ENCODE results near the gene ELAVL3. TPM values are rescaled to one million over a fixed set of nuclear protein-coding genes. Genes with fewer than 3 reads are reported as not detected.

The ELAVL3 gene
- polyA plus RNA-seq, 1 of the 3 experiments (the other 2 are of a cell fraction), result 0.48 TPM

GRCh38 chr19:11463391-11463790, 17.5 kb downstream of the ELAVL3 start:
- Histone ChIP-seq H3K9ac (no peak overlapping the region), H2AFZ (ENCODE audit: low read depth) (no peak overlapping the region), H3K79me2 (ENCODE audit: insufficient read depth) (no peaks in the 10 kb centered on the region), H3K27ac (ENCODE audit: low read depth in 2 of 2, low read length in 1 of 2) (no peak overlapping the region), H3F3A (replicated peaks; ENCODE audit: insufficient read depth) (no peaks in the 10 kb centered on the region), H3K9me3 (no peaks in the 10 kb centered on the region), H3K4me2 (no peak overlapping the region), H3K27me3 (ENCODE audit: insufficient read depth) (no peaks in the 10 kb centered on the region), H3K9me2 (no peaks in the 10 kb centered on the region), H3K4me3 (ENCODE audit: low read depth in 2 of 2, low read length in 1 of 2) (no peak overlapping the region), H3K4me1 (ENCODE audit: control insufficient read depth in 1 of 2, insufficient read depth in 2 of 2, low read depth in 1 of 2, low read length in 1 of 2) (no peaks in the 10 kb centered on the region), H4K20me1 (ENCODE audit: insufficient read depth) (no peaks in the 10 kb centered on the region), H3K36me3 (replicated peaks in 1 of 2; ENCODE audit: control insufficient read depth in 1 of 2, insufficient read depth in 2 of 2, low read length in 1 of 2) (no peaks in the 10 kb centered on the region)
- TF ChIP-seq, protein P1, sequence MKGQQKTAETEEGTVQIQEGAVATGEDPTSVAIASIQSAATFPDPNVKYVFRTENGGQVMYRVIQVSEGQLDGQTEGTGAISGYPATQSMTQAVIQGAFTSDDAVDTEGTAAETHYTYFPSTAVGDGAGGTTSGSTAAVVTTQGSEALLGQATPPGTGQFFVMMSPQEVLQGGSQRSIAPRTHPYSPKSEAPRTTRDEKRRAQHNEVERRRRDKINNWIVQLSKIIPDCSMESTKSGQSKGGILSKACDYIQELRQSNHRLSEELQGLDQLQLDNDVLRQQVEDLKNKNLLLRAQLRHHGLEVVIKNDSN (IDR thresholded peaks at IDR 0.05; ENCODE audit: borderline replicate concordance, low read depth), result no peak
- TF ChIP-seq CHD2 (IDR thresholded peaks at IDR 0.05; ENCODE audit: low read length, partially characterized antibody), result no peak
- no peak for TF ChIP-seq RFX5 (IDR thresholded peaks at IDR 0.05; ENCODE audit: low read length)
- TF ChIP-seq, protein P2, sequence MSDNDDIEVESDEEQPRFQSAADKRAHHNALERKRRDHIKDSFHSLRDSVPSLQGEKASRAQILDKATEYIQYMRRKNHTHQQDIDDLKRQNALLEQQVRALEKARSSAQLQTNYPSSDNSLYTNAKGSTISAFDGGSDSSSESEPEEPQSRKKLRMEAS (IDR thresholded peaks at IDR 0.05; ENCODE audit: low read depth), result no peak
- no peak for TF ChIP-seq NRF1 (IDR thresholded peaks at IDR 0.05; ENCODE audit: low read depth, low read length)
- no peak for TF ChIP-seq RCOR1 (IDR thresholded peaks at IDR 0.05; ENCODE audit: low read length)
- TF ChIP-seq POLR2AphosphoS5 (IDR thresholded peaks at IDR 0.05; ENCODE audit: low read depth, low read length), result no peak
- TF ChIP-seq TEAD4 (IDR thresholded peaks at IDR 0.05; ENCODE audit: borderline replicate concordance, insufficient read depth), result no peak
- no peak for TF ChIP-seq MXI1 (IDR thresholded peaks at IDR 0.05; ENCODE audit: low read depth, low read length)
- no peak for TF ChIP-seq YY1 (IDR thresholded peaks at IDR 0.05; ENCODE audit: low read depth)
- no peak for TF ChIP-seq MEF2A (IDR thresholded peaks at IDR 0.05; ENCODE audit: borderline replicate concordance, low read depth)
- TF ChIP-seq RXRA (IDR thresholded peaks at IDR 0.05; ENCODE audit: borderline replicate concordance, low read depth), result no peak
- no peak for TF ChIP-seq SIN3A (IDR thresholded peaks at IDR 0.05; ENCODE audit: borderline replicate concordance, low read depth, low read length)
- TF ChIP-seq EZH2phosphoT487 (IDR thresholded peaks at IDR 0.05; ENCODE audit: borderline replicate concordance, low read depth), result no peak
- TF ChIP-seq EP300 (IDR thresholded peaks at IDR 0.05; ENCODE audit: borderline replicate concordance in 1 of 2, low read depth in 1 of 2, low read length in 1 of 2), result no peak
- TF ChIP-seq, protein P3, sequence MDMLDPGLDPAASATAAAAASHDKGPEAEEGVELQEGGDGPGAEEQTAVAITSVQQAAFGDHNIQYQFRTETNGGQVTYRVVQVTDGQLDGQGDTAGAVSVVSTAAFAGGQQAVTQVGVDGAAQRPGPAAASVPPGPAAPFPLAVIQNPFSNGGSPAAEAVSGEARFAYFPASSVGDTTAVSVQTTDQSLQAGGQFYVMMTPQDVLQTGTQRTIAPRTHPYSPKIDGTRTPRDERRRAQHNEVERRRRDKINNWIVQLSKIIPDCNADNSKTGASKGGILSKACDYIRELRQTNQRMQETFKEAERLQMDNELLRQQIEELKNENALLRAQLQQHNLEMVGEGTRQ (IDR thresholded peaks at IDR 0.05; ENCODE audit: borderline replicate concordance, low read depth, low read length), result no peak
- no peak for TF ChIP-seq FOXJ3 (CRISPR knock-in tag; IDR thresholded peaks at IDR 0.05)
- TF ChIP-seq SMC3 (IDR thresholded peaks at IDR 0.05; ENCODE audit: low read depth, low read length), result no peak
- TF ChIP-seq, protein P4, sequence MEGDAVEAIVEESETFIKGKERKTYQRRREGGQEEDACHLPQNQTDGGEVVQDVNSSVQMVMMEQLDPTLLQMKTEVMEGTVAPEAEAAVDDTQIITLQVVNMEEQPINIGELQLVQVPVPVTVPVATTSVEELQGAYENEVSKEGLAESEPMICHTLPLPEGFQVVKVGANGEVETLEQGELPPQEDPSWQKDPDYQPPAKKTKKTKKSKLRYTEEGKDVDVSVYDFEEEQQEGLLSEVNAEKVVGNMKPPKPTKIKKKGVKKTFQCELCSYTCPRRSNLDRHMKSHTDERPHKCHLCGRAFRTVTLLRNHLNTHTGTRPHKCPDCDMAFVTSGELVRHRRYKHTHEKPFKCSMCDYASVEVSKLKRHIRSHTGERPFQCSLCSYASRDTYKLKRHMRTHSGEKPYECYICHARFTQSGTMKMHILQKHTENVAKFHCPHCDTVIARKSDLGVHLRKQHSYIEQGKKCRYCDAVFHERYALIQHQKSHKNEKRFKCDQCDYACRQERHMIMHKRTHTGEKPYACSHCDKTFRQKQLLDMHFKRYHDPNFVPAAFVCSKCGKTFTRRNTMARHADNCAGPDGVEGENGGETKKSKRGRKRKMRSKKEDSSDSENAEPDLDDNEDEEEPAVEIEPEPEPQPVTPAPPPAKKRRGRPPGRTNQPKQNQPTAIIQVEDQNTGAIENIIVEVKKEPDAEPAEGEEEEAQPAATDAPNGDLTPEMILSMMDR (IDR thresholded peaks at IDR 0.05), result no peak
- POLR2A ChIA-PET, result interaction anchor here (0.7 kb wide), 1 partner anchor 23 kb away, joined by 3 read pairs; no protein-coding TSS in a partner anchor
- 84% methylated on average over 12 of the region's 12 CpGs for WGBS (ENCODE audit: low lambda C conversion rate)
- no peak for DNase-seq
- CTCF ChIA-PET, result interaction anchor here (0.8 kb wide), 1 partner anchor 20 kb away, joined by 3 read pairs; no protein-coding TSS in a partner anchor

Measured in SK-N-SH (cell line).